Memory B cell (primary cell): Measurements from ENCODE around the gene YKT6.

Source experiments
- ATAC-seq: fragments of 150-1000 bp; cut with Tn5 transposase; 2 replicates; pipeline ENCODE4 v1.10.0; 2021; ENCODE audit warnings: low read depth, mild to moderate bottlenecking, moderate library complexity
- DNase-seq, 2 donors: peaks; one replicate each; pipeline ENCODE4 v3.0.0; 2022; ENCODE audit warnings: low spot score in 2 of 2
- H3K27ac Mint-ChIP-seq: one replicate; pipeline ENCODE4 v1.8.0; 2022; ENCODE audit warnings: mild to moderate bottlenecking, moderate library complexity, mixed read lengths
- H3K27me3 Mint-ChIP-seq: one replicate; pipeline ENCODE4 v1.8.0; 2022; ENCODE audit warnings: mixed read lengths
- H3K36me3 Mint-ChIP-seq: one replicate; pipeline ENCODE4 v1.8.0; 2022; ENCODE audit warnings: mild to moderate bottlenecking, mixed read lengths
- H3K4me1 Mint-ChIP-seq: one replicate; pipeline ENCODE4 v1.8.0; 2022; ENCODE audit warnings: mixed read lengths
- H3K4me3 Mint-ChIP-seq: one replicate; pipeline ENCODE4 v1.8.0; 2022; ENCODE audit warnings: mild to moderate bottlenecking, moderate library complexity, mixed read lengths
- H3K9me3 Mint-ChIP-seq: one replicate; pipeline ENCODE4 v1.8.0; 2022; ENCODE audit warnings: mixed read lengths

The YKT6 gene

GRCh38 chr7:44213877-44214388 lies 13.2 kb downstream of the YKT6 start:
- Mint-ChIP-seq H3K27ac (peak overlapping the region; percentile 74), H3K9me3 (no peaks in the 10 kb centered on the region), H3K4me3 (no peak overlapping the region), H3K36me3 (peaks cover 17% of the 10 kb centered on the region), H3K27me3 (no peaks in the 10 kb centered on the region), H3K4me1 (peaks cover 9% of the 10 kb centered on the region)
- no peak for DNase-seq
- peak; percentile 44 for ATAC-seq

- DNase-seq (no peak), ATAC-seq (no peak)
- Mint-ChIP-seq H3K4me3 (no peak overlapping the region), H3K27ac (no peak overlapping the region), H3K9me3 (no peaks in the 10 kb centered on the region), H3K27me3 (no peaks in the 10 kb centered on the region), H3K4me1 (peaks cover 9% of the 10 kb centered on the region), H3K36me3 (peaks cover 7% of the 10 kb centered on the region)
Measured at GRCh38 chr7:44215531-44215930, 14.8 kb downstream of the YKT6 start.

GRCh38 chr7:44216019-44216418 lies 15.2 kb downstream of the YKT6 start:
- Mint-ChIP-seq H3K4me1 (peaks cover 9% of the 10 kb centered on the region), H3K27me3 (no peaks in the 10 kb centered on the region), H3K36me3 (peaks cover 5% of the 10 kb centered on the region), H3K4me3 (no peak overlapping the region), H3K27ac (no peak overlapping the region), H3K9me3 (no peaks in the 10 kb centered on the region)
- ATAC-seq = no peak
- DNase-seq = no peak

GRCh38 chr7:44216521-44217222 lies 15.9 kb downstream of the YKT6 start:
- H3K4me3 Mint-ChIP-seq = no peak overlapping the region
- no peak for ATAC-seq
- H3K27me3 Mint-ChIP-seq = no peaks in the 10 kb centered on the region
- H3K36me3 Mint-ChIP-seq = no peaks in the 10 kb centered on the region
- H3K4me1 Mint-ChIP-seq = peaks cover 9% of the 10 kb centered on the region
- DNase-seq = no peak
- no peaks in the 10 kb centered on the region for H3K9me3 Mint-ChIP-seq
- H3K27ac Mint-ChIP-seq = no peak overlapping the region

- no peak for DNase-seq
- H3K4me1 Mint-ChIP-seq = peaks cover 9% of the 10 kb centered on the region
- no peaks in the 10 kb centered on the region for H3K36me3 Mint-ChIP-seq
- no peaks in the 10 kb centered on the region for H3K27me3 Mint-ChIP-seq
- H3K9me3 Mint-ChIP-seq = no peaks in the 10 kb centered on the region
- H3K4me3 Mint-ChIP-seq = no peak overlapping the region
- ATAC-seq = no peak
- no peak overlapping the region for H3K27ac Mint-ChIP-seq
Measured at GRCh38 chr7:44217223-44217714, 16.5 kb downstream of the YKT6 start.

GRCh38 chr7:44217852-44218402 lies 17.1 kb downstream of the YKT6 start:
- no peak overlapping the region for H3K4me3 Mint-ChIP-seq
- peaks cover 9% of the 10 kb centered on the region for H3K4me1 Mint-ChIP-seq
- H3K36me3 Mint-ChIP-seq = no peaks in the 10 kb centered on the region
- no peak for DNase-seq
- H3K9me3 Mint-ChIP-seq = no peaks in the 10 kb centered on the region
- ATAC-seq = no peak
- no peaks in the 10 kb centered on the region for H3K27me3 Mint-ChIP-seq
- peak overlapping the region; percentile 33 for H3K27ac Mint-ChIP-seq

GRCh38 chr7:44218418-44219201 lies 17.8 kb downstream of the YKT6 start:
- peaks cover 2% of the 10 kb centered on the region for H3K27me3 Mint-ChIP-seq
- ATAC-seq = no peak

GRCh38 chr7:44219371-44220045 lies 18.7 kb downstream of the YKT6 start:
- no peak overlapping the region for H3K4me3 Mint-ChIP-seq
- no peaks in the 10 kb centered on the region for H3K9me3 Mint-ChIP-seq
- ATAC-seq (no peak), DNase-seq (no peak)
- H3K4me1 Mint-ChIP-seq = peaks cover 1% of the 10 kb centered on the region
- no peak overlapping the region for H3K27ac Mint-ChIP-seq
- H3K36me3 Mint-ChIP-seq = no peaks in the 10 kb centered on the region
- peaks cover 7% of the 10 kb centered on the region for H3K27me3 Mint-ChIP-seq

More at GRCh38 chr7:44218418-44219201, 17.8 kb downstream of the YKT6 start:
- Mint-ChIP-seq H3K36me3 (no peaks in the 10 kb centered on the region), H3K27ac (peak overlapping the region; percentile 33), H3K9me3 (no peaks in the 10 kb centered on the region), H3K4me3 (no peak overlapping the region), H3K4me1 (peaks cover 9% of the 10 kb centered on the region)
- no peak for DNase-seq

GRCh38 chr7:44220046-44220357 lies 19.2 kb downstream of the YKT6 start:
- no peak for DNase-seq
- Mint-ChIP-seq H3K9me3 (no peaks in the 10 kb centered on the region), H3K27me3 (peaks cover 9% of the 10 kb centered on the region), H3K27ac (no peak overlapping the region), H3K4me3 (no peak overlapping the region), H3K36me3 (no peaks in the 10 kb centered on the region), H3K4me1 (no peaks in the 10 kb centered on the region)
- no peak for ATAC-seq

GRCh38 chr7:44220358-44221112 lies 19.8 kb downstream of the YKT6 start:
- ATAC-seq (no peak), DNase-seq (no peak)
- no peak overlapping the region for H3K27ac Mint-ChIP-seq
- H3K36me3 Mint-ChIP-seq = no peaks in the 10 kb centered on the region
- no peak overlapping the region for H3K4me3 Mint-ChIP-seq
- no peaks in the 10 kb centered on the region for H3K9me3 Mint-ChIP-seq
- peaks cover 10% of the 10 kb centered on the region for H3K27me3 Mint-ChIP-seq
- H3K4me1 Mint-ChIP-seq = no peaks in the 10 kb centered on the region

GRCh38 chr7:44221231-44221791 lies 20.5 kb downstream of the YKT6 start:
- ATAC-seq (no peak), DNase-seq (no peak)
- Mint-ChIP-seq H3K4me3 (no peak overlapping the region), H3K27ac (no peak overlapping the region), H3K27me3 (peaks cover 17% of the 10 kb centered on the region), H3K36me3 (no peaks in the 10 kb centered on the region), H3K9me3 (no peaks in the 10 kb centered on the region), H3K4me1 (no peaks in the 10 kb centered on the region)

GRCh38 chr7:44222074-44222473 lies 21.3 kb downstream of the YKT6 start:
- ATAC-seq (no peak), DNase-seq (no peak)
- Mint-ChIP-seq H3K4me1 (no peaks in the 10 kb centered on the region), H3K9me3 (no peaks in the 10 kb centered on the region), H3K27me3 (peaks cover 18% of the 10 kb centered on the region), H3K27ac (no peak overlapping the region), H3K36me3 (no peaks in the 10 kb centered on the region), H3K4me3 (no peak overlapping the region)

GRCh38 chr7:44222776-44223261 lies 22.0 kb downstream of the YKT6 start:
- no peak overlapping the region for H3K27ac Mint-ChIP-seq
- H3K36me3 Mint-ChIP-seq = no peaks in the 10 kb centered on the region
- peaks cover 18% of the 10 kb centered on the region for H3K27me3 Mint-ChIP-seq
- H3K4me1 Mint-ChIP-seq = no peaks in the 10 kb centered on the region
- H3K9me3 Mint-ChIP-seq = no peaks in the 10 kb centered on the region
- no peak overlapping the region for H3K4me3 Mint-ChIP-seq
- DNase-seq (no peak), ATAC-seq (no peak)
